MG63 (cell line): ENCODE measurements around the gene CARMIL1. TPM values are rescaled to one million over a fixed set of nuclear protein-coding genes. Genes with fewer than 3 reads are reported as not detected.

Experiments used
- DNase-seq: peaks from one replicate; pipeline ENCODE4 v3.0.0-alpha.2; 2020
- H3K27me3 ChIP-seq: fragments of 250-450 bp; sonication (Bioruptor Pico); 2 replicates; pipeline ENCODE4 v1.5.1; 2020; ENCODE audit warnings: mild to moderate bottlenecking, moderate library complexity
- H3K36me3 ChIP-seq: fragments of 250-450 bp; sonication (Bioruptor Pico); 2 replicates; pipeline ENCODE4 v1.5.1; 2020; ENCODE audit warnings: mild to moderate bottlenecking, moderate library complexity
- H3K4me3 ChIP-seq: fragments of 250-450 bp; sonication (Bioruptor Pico); 2 replicates; pipeline ENCODE4 v1.5.1; 2020; ENCODE audit warnings: mild to moderate bottlenecking, moderate library complexity
- H3K9me3 ChIP-seq: fragments of 250-450 bp; sonication (Bioruptor Pico); 2 replicates; pipeline ENCODE4 v1.5.1; 2020; ENCODE audit warnings: mild to moderate bottlenecking, moderate library complexity
- total RNA-seq: library from RNA; depleted of rRNA; stranded (reverse); fragments of >200 nt; shearing (Covaris generic); gene quantifications from 2 replicates; pipeline ENCODE4 v1.2.3, GENCODE V29; 2014; ENCODE audit warnings: low replicate concordance

Gene CARMIL1
- total RNA-seq, 1 experiment from 2014 or later = 3.4 TPM

DNA sequence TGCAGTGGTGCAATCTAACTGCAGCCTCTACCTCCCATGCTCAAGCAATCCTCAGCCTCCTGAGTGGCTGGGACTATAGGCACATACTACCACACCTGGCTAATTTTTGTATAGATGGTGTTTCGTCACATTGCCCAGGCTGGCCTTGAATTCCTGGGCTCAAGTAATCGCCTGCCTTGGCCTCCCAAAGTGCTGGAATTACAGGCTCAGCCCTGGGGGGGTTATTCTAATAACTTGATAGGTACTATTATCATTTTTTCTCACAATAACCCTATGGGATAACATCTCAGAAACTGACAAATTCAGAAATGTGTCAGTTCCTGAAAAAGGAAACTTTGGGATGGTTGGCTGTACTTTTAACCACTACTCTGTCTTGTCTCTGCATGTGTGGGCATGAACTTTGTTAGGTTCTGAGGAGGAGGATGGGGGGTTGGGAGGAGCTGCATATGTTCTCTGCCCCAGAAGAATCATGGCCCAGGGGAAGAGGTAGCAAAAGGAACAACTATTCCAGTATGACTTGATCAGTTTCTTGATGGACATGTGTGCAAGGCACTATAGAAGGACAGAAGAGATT is 169.9 kb downstream of the CARMIL1 start:
- Histone ChIP-seq H3K27me3 (no peaks in the 10 kb centered on the region), H3K4me3 (no peak overlapping the region), H3K36me3 (no peaks in the 10 kb centered on the region), H3K9me3 (no peaks in the 10 kb centered on the region)
- DNase-seq = no peak

DNA sequence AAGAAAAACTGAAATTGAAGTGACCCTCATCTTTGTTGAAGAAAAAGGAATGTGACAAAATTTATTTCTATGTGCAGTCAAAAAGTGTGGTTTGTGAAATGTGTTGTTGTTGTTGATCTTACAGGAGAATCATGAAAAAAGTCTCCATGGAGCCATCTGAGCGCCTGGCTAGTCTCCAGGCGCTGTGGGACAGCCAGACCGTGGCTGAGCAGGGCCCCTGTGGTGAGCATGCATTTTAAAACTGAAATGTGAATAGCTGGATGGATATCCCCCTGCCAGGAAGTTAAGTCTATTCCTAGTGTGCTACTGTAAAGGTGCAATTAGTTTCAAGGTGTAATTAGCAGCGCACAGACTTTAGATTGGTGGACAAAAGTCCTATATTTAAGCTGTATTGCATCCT is 170.6 kb downstream of the CARMIL1 start:
- no peaks in the 10 kb centered on the region for H3K36me3 ChIP-seq
- no peak for DNase-seq
- H3K4me3 ChIP-seq = no peak overlapping the region
- H3K27me3 ChIP-seq = no peaks in the 10 kb centered on the region
- no peaks in the 10 kb centered on the region for H3K9me3 ChIP-seq

DNA sequence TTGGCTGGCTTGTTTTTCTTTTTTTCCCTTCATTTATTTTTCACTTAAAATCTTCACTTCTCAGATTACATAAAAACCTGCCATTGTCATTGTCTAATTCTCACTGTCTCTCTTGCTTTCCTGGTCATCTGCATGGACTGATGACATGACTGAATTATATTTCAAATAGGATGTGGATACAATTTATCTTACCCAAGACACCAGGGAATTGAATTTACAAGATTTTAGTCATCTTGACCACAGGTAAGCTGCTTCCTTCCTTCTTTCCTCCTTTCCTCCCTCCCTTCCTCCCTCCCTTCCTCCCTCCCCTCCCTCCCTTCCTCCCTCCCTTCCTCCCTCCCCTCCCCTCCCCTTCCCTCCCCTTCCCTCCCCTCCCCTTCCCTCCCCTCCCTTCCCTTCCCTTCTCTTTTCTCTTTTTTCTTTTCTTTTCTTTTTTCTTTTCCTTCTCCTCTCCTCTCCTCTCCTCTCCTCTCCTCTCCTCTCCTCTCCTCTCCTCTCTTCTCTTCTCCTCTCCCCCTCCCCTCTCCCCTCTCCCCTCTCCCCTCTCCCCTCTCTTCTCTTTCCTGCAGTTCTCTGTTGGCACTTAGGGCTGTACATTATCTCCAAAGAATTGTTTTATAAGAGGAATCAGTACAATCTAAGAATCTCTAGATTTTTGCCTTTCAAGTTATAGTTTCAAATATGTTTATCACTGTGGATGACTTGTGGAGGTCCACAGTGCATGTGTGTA is 171.5 kb downstream of the CARMIL1 start:
- no peak for DNase-seq
- Histone ChIP-seq H3K9me3 (no peaks in the 10 kb centered on the region), H3K27me3 (no peaks in the 10 kb centered on the region), H3K4me3 (no peak overlapping the region), H3K36me3 (no peaks in the 10 kb centered on the region)

DNA sequence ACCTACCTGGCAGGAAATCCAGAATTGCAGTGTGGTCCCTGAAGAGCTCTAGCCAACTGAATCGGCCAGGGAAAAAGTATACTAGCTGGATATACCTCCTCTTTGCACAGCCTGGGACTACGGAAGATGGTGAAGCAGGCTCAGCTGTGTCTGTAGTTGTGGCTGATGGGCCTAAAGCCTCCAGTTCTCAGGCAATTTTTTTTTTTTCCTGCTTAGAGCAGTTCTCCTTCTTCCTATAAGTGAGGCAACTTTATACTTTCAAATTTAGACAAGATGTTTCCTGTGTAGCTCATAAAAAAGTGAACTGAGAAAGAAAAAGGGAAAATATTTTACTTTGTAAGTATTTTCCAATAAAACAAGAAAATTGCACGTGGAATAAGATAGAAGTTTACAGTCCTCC is 172.9 kb downstream of the CARMIL1 start:
- H3K27me3 ChIP-seq = no peaks in the 10 kb centered on the region
- no peak overlapping the region for H3K4me3 ChIP-seq
- H3K36me3 ChIP-seq = no peaks in the 10 kb centered on the region
- no peaks in the 10 kb centered on the region for H3K9me3 ChIP-seq
- no peak for DNase-seq

DNA sequence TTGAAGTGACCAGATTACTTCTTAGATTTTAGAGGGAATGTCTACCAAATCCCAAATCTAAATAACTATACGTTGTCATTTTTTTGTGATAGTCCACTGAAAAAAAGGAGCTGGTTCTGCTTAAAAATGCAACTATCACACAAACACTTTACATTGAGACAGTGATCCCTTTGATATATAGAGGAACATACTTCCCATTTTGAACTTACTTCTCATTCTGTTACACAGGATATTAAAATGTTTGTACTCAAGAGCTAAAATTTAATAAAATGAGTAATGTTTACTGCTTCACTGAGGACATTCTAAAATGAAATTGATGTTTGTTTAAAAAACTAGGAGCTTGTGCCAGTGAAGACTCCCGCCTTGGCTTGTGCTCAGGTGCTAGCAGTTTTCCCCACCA is 174.1 kb downstream of the CARMIL1 start:
- H3K27me3 ChIP-seq = no peaks in the 10 kb centered on the region
- no peaks in the 10 kb centered on the region for H3K9me3 ChIP-seq
- H3K4me3 ChIP-seq = no peak overlapping the region
- DNase-seq = no peak
- no peaks in the 10 kb centered on the region for H3K36me3 ChIP-seq

DNA sequence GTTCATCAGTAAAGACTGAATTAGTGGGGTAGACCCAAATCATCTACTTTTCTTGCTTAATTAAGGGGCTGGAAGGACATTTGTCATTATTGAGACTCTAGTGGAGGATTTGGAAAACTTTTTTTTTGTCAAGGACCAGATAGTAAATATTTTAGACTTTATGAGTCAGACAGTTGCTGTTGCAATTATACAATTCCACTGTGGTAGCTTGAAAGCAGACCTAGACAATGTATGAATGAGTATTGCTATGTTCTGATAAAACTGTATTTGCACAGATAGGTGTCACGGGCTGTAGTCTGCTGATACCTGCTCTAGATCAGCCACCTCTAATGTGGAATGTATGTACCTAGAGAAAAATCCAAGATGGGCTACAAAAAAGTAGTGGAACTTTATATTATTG is 175.0 kb downstream of the CARMIL1 start:
- Histone ChIP-seq H3K36me3 (no peaks in the 10 kb centered on the region), H3K4me3 (no peak overlapping the region), H3K27me3 (no peaks in the 10 kb centered on the region), H3K9me3 (no peaks in the 10 kb centered on the region)
- no peak for DNase-seq

DNA sequence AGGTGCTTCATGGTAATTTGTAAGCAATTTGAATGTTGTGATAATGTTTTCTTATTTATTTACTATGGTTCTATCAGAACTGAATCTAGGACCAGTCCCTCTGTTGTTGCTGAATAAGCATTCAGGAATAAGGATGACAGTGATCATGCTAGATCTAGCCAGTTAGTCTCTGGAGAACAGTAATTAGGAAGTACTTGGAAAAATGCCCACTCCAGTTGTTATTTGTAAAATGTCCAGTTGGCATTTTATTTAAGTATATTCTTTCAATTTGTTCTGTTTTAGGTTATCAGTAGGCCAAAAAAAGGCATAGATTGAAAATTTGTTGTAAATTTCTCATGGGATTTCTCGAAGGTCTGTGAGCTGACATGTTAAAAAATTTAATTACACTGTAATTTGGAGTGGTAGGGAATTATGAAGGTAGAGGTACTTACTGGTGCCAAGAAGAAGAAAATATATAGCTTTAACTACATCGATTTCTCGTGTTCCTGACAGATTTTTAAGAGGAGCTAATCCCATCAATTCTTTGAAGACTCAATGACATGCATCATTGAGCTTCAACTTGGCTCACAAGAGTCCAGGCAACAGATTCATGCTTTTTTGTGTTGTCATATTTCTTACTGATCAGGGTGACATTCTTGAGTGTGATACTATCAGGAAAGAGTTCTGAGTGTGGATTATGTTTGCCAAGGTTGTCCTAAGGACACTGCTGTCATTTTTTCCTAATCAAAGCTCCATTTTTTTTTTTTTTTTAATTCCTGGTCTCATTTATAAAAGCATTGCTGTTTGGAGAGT is 177.3 kb downstream of the CARMIL1 start:
- no peak for DNase-seq
- H3K9me3 ChIP-seq = no peaks in the 10 kb centered on the region
- H3K36me3 ChIP-seq = no peaks in the 10 kb centered on the region
- H3K27me3 ChIP-seq = no peaks in the 10 kb centered on the region
- no peak overlapping the region for H3K4me3 ChIP-seq

DNA sequence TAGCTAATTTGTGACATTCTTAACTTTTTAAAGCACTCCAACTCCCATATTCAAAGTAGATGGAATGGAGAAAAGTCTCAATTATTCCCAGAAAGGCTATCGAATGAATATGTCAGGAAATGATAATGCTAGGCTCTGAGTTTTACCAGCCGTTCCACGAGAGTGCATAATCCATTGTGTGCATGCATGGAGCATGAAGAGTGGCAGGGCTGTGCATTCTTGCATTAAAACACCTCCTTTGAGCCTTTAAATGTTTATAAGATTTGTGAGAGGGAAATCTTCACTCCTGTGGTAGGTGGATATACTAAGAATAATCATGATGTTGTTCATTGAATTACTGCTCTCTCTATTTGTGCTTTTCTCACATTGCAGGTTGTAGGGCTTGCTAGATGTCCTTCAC is 178.3 kb downstream of the CARMIL1 start:
- H3K27me3 ChIP-seq = no peaks in the 10 kb centered on the region
- no peaks in the 10 kb centered on the region for H3K36me3 ChIP-seq
- DNase-seq = no peak
- no peaks in the 10 kb centered on the region for H3K9me3 ChIP-seq
- no peak overlapping the region for H3K4me3 ChIP-seq

DNA sequence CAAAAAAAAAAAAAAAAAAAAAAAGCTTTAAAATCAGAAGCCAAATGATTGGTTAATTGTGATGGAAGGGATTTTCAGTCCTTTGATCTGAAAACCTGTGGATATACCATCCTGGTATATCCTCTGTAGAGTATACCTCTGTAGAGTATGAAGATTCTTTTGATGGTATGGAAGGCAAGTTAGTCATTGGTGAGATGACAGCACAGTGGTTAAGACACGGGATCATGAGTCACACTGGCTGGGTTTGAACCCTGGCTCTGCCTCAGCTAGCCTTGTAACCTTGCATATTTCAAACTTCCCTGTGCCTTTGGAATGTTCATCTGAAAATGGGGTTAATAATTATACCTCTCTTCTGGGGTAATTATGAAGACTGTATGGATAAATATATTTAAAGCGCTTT is 179.3 kb downstream of the CARMIL1 start:
- DNase-seq = peak; percentile 51
- H3K9me3 ChIP-seq = no peaks in the 10 kb centered on the region

DNA sequence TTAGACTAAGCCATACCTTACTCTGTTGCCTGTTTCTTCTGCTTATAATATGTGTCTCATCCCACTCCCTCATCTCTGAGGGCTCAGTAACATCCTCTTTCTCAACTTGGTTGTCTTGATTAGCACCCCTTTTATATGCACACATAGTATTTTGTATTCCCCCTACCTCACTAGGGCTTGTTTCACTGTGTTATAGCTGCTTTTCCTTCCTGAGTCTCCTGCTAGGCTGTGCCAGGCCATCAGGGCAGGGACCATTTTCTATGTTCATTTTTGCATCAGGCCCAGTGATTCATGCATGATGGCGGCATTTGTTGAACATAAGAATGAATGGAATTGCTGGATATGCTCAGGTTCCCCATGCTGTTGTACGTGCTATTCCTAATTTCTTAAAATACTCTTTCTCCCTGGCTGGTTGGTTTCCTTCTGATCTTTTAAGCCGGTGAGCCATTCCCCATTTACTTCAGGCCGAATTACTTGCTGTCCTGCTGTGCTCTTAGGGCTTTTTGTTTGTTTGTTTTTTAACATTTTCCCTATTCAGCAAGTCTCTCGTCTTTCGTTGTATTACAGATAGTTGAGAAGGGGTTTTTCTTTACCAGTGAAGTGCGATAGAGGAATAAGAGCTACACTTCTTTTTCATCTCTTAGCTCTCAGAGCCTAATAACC is 183.2 kb downstream of the CARMIL1 start:
- Histone ChIP-seq H3K36me3 (no peaks in the 10 kb centered on the region), H3K9me3 (no peaks in the 10 kb centered on the region), H3K27me3 (no peaks in the 10 kb centered on the region), H3K4me3 (no peak overlapping the region)
- DNase-seq = no peak

More for the DNA sequence above, 179.3 kb downstream of the CARMIL1 start:
- no peaks in the 10 kb centered on the region for H3K36me3 ChIP-seq
- H3K27me3 ChIP-seq = no peaks in the 10 kb centered on the region
- H3K4me3 ChIP-seq = no peak overlapping the region

DNA sequence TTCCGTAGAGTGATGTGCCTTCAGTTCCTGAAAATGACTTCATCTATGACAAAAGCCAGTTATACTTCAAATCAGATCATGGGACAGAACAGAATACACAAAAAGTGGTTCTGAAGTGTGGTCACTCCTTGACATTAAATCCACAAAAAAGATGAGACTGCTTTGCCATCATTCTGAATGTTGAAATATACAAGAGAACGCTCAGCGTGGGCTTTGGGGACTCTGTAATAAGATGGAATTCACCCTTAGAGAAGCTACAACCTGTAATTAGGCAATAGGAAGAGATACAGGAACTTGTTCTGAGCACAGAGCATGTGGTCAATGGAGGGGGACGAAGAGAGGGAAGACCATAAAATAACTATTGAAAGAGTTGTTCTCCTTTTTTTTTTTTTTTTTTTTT is 184.3 kb downstream of the CARMIL1 start:
- no peaks in the 10 kb centered on the region for H3K36me3 ChIP-seq
- no peaks in the 10 kb centered on the region for H3K9me3 ChIP-seq
- no peak overlapping the region for H3K4me3 ChIP-seq
- no peak for DNase-seq
- no peaks in the 10 kb centered on the region for H3K27me3 ChIP-seq

DNA sequence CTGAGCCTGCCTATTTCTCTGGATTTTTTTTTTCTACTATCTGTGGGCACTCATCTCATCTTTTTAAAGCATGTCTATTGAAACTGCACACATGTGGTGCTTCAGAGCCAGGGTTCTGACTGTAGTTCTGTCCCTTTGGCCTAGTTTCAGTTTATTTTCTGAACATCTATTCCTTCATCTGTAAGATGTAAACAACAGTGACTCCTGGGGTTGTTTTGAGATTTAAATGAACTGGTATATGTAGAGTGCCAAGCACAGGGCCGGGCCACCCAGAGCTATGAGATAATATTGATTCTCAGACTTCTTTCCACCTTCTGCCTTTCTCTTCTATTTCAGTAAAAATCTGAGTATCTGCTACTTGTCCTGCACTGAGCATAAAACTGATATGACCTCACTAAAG is 185.1 kb downstream of the CARMIL1 start:
- Histone ChIP-seq H3K9me3 (no peaks in the 10 kb centered on the region), H3K4me3 (no peak overlapping the region), H3K36me3 (no peaks in the 10 kb centered on the region), H3K27me3 (no peaks in the 10 kb centered on the region)
- DNase-seq = no peak

DNA sequence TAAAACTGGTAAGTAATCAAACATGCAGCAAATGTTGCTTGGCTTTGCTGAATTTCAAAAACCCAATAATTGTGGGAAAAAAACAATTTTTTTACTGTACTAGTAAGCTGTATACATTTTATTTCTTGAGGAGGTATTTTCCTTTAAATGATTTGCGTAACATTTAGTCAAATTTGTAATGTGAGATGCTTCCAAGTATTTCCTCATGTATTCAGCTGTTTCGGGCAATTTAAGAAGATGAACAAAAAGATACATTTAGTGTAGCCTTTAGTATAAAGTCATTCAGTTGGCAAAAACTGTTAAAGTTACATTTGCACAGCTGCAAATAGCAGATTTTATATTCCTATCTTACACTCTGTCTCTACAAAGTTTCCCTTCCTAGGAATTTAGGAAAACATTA is 186.8 kb downstream of the CARMIL1 start:
- DNase-seq = no peak
- no peak overlapping the region for H3K4me3 ChIP-seq
- no peaks in the 10 kb centered on the region for H3K36me3 ChIP-seq
- no peaks in the 10 kb centered on the region for H3K27me3 ChIP-seq
- no peaks in the 10 kb centered on the region for H3K9me3 ChIP-seq

DNA sequence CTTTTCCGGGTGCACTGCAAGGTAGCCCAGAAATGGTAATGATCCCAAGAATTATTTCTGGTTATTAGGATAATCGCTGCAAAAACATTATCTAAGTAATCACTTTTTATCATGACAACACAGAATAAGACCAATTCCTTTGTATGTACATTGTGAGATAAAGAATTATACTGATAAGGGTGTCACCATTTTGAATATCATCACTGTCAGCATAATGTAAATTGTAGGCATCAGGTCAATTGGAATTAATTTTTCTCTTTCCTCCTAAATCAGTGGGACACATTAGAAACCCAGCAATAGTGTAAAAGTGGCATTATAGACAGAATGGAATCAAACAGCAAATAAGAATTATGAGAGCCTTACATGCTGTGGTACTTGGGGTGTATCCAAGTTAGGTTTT is 189.7 kb downstream of the CARMIL1 start:
- no peaks in the 10 kb centered on the region for H3K27me3 ChIP-seq
- H3K9me3 ChIP-seq = no peaks in the 10 kb centered on the region
- DNase-seq = no peak
- no peaks in the 10 kb centered on the region for H3K36me3 ChIP-seq
- H3K4me3 ChIP-seq = no peak overlapping the region

DNA sequence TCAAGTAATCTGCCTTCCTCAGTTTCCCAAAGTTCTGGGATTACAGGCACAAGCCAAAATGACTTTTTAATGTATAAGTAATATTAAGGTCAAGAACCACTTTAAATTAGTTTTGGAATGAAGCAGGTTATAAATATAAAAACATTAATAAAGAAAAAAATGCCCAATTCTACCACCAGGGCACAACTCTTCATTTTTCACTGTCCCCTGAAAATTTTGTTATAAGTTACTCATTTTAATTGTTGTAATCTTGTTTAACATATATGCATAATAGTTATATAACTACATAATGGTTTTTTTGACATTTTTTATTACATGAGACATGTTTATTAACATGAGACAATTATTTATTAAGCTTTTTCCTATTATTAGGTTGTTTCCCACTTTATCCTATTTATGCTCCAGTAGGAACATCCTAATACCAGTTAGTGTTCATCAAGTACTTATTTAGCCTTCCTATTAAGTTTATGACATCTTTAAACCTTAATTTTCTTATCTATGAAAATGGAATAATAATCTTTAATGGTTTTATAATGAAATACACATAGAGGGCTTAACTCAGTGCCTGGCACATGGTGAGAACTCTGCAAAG is 190.7 kb downstream of the CARMIL1 start:
- no peak overlapping the region for H3K4me3 ChIP-seq
- DNase-seq = no peak
- H3K27me3 ChIP-seq = no peaks in the 10 kb centered on the region
- H3K9me3 ChIP-seq = no peaks in the 10 kb centered on the region
- no peaks in the 10 kb centered on the region for H3K36me3 ChIP-seq

DNA sequence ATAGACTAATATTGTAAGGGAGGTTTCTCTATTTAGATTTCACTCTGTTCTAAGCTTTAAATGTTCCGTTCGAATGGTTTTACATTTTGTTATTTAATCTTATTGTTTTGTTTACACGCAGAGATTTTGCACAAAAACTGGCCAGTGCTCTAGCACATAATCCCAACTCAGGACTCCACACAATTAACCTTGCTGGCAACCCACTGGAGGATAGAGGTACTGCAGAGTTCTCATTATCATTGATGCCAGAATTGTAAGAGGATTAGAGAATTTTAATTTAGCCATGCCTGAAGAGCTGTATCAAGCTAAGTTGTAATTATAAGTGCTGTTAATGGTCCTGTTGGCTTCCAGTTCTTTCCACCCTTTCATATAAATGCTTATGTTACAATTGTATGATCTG is 193.1 kb downstream of the CARMIL1 start:
- no peaks in the 10 kb centered on the region for H3K9me3 ChIP-seq
- no peak overlapping the region for H3K4me3 ChIP-seq
- DNase-seq = no peak
- no peaks in the 10 kb centered on the region for H3K36me3 ChIP-seq
- no peaks in the 10 kb centered on the region for H3K27me3 ChIP-seq

DNA sequence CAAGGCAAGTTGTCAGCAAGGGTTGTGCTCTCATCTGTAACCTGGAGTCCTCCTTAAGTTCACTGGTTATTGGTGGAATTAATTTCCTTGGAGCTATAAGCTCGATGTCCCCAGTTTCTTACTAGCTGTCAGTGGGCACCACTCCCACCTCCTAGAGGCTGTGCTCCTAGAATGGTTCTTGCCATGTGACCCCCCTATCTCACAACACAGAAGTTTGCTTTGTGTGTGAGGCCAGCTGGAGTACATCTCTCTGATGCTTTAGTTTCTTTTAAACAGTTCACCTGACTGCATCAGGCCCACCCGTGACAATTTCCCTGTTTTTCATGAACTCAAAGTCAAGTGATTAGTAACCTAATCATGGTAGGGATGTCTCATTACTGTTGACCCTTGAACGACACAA is 193.7 kb downstream of the CARMIL1 start:
- Histone ChIP-seq H3K9me3 (no peaks in the 10 kb centered on the region), H3K4me3 (no peak overlapping the region), H3K36me3 (no peaks in the 10 kb centered on the region), H3K27me3 (no peaks in the 10 kb centered on the region)
- no peak for DNase-seq
